Stimulated activated CD8-positive, alpha-beta memory T cell treated with anti-CD3 and anti-CD28 coated beads, Interleukin-4, amount 100 ng/mL, for 4 hours (primary cell): ENCODE results near the gene ZYG11A.
"Not testable (repeated sequence)": the region's sequence is repeated elsewhere in the genome, so short reads cannot be mapped to it uniquely, and the experiment has no call there.

ENCODE experiments used
- DNase-seq, 2 donors: peaks; one replicate each; pipeline ENCODE4 v3.0.0-alpha.2; 2020; ENCODE audit warnings: low read depth in 2 of 2, low spot score in 1 of 2

ZYG11A gene

GRCh38 chr1:52842643-52843310 lies at the start of gene ZYG11A:
TSS of gene ZYG11A (plus strand) at chr1:52842760. CDS start at chr1:52842884, 124 bp downstream.
- DNase-seq, result peak in 1 of 2 donors; percentile 29

DNA sequence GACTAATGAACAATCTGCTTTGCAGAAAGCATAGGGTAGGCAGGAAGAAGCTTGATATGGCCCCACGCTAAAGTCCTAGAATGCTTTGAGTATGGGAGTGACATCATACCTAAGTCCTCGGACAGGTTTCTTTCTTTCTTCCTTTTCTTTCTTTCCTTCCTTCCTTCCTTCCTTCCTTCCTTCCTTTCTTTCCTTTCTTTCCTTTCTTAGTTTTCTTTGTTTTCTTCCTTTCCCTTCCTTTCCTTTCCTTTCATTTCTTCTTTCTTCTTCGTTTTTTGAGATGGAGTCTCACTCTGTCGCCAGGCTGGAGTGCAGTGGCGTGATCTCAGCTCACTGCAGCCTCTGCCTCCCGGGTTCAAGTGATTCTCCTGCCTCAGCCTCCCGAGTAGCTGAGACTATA lies 48.8 kb upstream of the ZYG11A start:
- DNase-seq, result not testable (repeated sequence)

DNA sequence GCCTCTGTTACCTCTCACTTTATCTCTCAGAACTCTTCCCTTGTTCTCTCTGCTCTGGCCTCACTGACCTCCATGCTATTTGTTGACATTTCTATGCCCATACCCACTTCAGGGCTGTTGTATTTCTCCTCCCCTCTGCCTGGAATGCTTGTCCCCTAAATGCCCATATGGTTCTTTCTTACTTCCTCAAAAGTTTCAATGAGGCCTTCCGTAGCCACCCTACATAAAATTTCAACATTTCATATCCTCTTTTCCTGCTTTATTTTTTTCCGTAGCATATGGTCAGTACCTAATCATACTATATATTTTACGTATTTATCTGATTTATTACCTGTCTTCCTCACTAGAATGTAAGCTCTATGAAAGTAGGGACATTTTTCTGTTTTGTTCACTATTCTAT lies 47.1 kb upstream of the ZYG11A start:
- DNase-seq, result no peak

- no peak for DNase-seq
Measured at GRCh38 chr1:52798331-52798730, 44.2 kb upstream of the ZYG11A start.

DNA sequence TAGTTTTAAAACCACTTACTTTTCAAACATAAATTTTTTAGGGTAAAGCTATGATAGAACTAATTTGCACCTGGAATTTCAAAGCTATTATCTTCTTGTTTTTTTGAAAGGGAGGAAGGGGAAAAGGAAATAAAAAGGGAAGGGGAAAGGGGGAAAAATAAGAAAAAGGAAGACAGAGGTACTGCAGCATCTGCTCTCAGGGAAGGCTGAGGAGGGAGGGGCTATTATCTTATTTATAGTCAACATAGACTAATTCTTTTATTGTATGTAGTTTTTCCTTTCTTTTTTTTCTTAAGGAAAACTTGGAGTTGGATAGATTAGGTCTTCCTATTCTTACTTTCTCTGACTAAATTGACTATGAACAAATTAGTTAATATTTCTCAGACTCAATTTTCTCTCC lies 41.5 kb upstream of the ZYG11A start:
- no peak for DNase-seq

GRCh38 chr1:52804083-52804482 lies 38.5 kb upstream of the ZYG11A start:
- DNase-seq, result not testable (repeated sequence)

- DNase-seq, result no peak
Measured at GRCh38 chr1:52814465-52814864, 28.1 kb upstream of the ZYG11A start.

GRCh38 chr1:52820830-52821229 lies 21.7 kb upstream of the ZYG11A start:
- DNase-seq, result not testable (repeated sequence)

DNA sequence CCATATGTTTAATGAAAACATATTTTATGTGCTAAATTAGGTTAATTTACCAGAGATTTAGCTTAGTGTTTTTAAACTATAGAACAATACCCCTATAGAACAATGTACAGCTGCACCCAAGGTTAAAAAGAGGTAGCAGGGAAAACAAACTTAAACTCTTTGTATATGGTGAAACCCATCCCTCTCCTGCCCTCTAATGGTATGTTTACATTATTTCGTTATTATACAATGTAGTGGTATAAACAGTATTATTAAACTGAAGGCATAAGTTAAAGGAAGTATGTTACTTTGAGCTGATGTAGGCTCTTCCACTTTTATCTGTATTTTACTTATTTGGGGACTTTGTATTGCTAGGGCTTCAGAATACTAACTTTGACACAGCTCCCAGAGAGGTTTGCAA lies 16.7 kb upstream of the ZYG11A start:
- no peak for DNase-seq

DNA sequence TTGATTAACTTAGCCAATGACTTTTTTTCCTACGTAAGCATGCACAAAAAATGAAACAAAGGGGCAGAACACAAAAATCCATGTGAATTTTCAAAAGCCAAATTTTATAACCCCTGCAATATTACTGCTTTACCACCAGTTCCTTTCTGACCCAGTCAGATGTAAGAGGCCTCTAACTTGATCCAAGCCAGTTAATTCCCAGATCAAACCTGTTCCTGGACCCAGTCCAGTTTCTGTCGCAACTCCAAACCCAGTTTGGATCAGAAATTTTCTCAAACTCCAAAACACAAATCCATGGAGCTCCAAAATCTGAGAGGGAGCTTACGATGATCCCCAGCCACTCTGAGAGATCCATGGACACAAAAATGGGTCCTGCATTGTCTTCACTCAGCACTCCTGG lies 7.8 kb upstream of the ZYG11A start:
- no peak for DNase-seq

GRCh38 chr1:52836035-52836434 lies 6.5 kb upstream of the ZYG11A start:
- no peak for DNase-seq

- not testable (repeated sequence) for DNase-seq
Measured at GRCh38 chr1:52839175-52839574, 3.4 kb upstream of the ZYG11A start.

DNA sequence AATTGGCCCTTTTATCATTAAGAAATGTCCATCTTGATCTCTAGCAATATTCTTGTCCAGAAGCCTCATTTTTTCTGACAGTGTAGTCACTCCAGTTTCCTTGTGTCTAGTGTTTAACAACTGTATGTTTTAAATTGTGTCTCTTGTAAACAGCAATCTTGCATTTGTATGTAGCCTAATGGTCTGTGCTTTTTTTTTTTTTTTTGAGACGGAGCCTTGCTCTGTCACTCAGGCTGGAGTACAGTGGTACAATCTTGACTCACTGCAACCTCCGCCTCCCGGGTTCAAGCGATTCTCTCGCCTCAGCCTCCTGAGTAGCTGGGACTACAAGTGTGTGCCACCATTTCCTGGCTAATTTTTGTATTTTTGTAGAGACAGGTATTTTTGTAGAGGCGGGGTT lies 2.6 kb downstream of the ZYG11A start:
- not testable (repeated sequence) for DNase-seq

- DNase-seq, result no peak
Measured at GRCh38 chr1:52848423-52848822, 5.9 kb downstream of the ZYG11A start.

DNA sequence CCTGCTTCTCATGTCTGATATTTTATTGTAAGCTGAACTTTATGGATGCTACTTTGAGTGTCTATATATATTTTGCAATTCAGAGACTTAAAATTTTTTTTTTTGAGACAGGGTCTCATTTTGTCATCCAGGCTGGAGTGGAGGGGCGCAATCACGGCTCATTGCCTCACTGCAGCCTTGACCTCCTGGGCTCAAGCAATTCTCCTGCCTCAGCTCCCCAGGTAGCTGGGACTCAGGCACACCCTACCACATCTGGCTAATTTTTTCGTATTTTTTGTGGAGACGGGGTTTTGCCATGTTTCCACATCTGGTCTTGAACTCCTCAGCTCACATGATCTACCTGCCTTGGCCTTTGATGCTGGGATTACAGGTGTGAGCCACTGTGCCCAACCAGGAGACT lies 8.4 kb downstream of the ZYG11A start:
- no peak for DNase-seq

DNA sequence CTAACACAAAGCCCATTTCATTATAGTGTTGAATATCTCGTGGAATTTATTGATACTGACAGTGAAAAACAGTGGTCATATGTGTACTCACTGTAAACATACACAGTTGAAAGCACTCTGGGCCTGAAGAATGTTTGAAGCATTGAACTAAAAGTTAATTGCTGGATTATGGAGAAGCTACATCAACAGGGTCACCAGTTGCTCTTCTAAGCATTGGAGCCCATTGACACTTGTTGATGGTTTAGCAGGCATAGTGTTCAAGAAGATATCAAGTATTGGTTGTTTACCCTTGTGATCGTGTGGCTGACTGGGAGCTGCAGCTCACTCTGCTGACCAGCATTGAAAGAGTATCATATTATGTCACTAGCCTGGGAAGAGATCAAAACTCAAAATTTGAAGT lies 10.3 kb downstream of the ZYG11A start:
- no peak for DNase-seq

- DNase-seq, result no peak
Measured at GRCh38 chr1:52855584-52855983, 13.0 kb downstream of the ZYG11A start.

DNA sequence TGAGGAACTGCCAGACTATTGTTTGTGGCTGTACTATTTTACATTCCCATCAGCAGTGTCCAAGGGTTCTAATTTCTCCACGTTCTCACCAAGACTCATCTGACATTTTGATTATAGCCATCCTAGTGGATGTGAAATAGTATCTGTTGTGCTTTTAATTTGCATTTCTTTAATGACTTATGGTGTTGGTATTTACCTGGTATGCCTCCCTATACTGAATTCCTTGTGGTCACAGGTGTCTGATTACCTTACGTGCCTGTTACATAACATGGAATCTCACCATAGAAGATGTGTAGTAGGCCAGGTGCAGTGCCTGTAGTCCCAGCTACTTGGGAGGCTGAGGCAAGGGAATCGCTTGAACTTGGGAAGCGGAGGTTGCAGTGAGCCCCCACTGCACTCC lies 13.5 kb downstream of the ZYG11A start:
- DNase-seq, result no peak

- DNase-seq, result no peak
Measured at GRCh38 chr1:52857443-52857842, 14.9 kb downstream of the ZYG11A start.

GRCh38 chr1:52862666-52863458 lies 20.3 kb downstream of the ZYG11A start:
- DNase-seq, result no peak

DNA sequence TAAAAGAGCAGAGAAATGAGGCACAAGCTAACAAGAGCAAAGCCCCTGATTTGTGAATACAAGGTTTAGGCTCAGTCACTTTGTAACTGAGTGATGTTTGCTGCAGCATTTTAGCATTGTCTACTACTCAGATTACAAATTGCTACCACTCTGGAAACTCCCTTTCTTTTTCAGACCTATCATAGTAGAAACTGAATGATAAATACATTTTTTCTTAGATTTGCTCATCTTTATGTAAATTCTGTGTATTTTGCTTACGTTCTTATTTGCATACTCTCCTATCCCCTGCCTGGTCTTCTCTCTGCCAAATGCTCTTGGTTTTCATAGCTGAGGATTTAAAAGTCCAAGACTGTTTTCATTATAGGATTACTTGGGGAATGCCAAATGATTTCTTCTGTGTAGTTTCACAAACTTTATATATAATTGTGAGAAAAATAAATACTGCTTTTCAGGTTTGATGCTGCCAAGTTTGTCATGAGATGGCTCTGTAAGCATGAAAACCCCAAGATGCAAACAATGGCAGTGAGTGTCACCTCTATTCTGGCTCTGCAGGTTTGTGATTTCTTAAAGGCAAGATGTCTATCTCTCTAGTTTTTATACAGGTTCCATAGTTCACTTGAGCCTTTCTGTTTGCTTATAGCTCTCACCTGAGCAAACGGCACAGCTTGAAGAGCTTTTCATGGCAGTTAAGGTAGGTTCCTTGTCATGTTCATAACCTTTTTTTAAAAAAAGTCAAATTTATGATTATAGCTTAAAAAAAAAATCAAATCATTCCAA lies 24.7 kb downstream of the ZYG11A start:
- no peak for DNase-seq

DNA sequence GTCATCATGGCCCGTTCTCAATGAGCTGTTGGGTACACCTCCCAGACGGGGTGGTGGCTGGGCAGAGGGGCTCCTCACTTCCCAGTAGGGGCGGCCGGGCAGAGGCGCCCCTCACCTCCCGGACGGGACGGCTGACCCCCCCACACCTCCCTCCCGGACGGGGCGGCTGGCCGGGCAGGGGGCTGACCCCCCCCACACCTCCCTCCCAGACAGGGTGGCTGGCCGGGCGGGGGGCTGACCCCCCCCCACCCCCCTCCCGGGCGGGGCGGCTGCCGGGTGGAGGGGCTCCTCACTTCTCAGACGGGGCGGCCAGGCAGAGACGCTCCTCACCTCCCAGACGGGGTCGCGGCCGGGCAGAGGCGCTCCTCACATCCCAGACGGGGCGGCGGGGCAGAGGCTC lies 27.2 kb downstream of the ZYG11A start:
- not testable (repeated sequence) for DNase-seq
